Neural cell (in vitro differentiated cells): ENCODE measurements around the gene HDGFL2. TPM values are rescaled to one million over a fixed set of nuclear protein-coding genes. Genes with fewer than 3 reads are reported as not detected.

Source experiments
- H2AFZ ChIP-seq: fragments of 200-600, 300-800 bp; sonication (generic), shearing (Covaris generic); 2 replicates; pipeline ENCODE4 v1.6.0; 2014; ENCODE audit warnings: low read depth, mild to moderate bottlenecking, antibody characterized with exemption, low read length, moderate library complexity
- H3F3A ChIP-seq: fragments of 200-600 bp; shearing (Covaris generic); 2 replicates; pipeline ENCODE4 v1.6.1; 2016; ENCODE audit warnings: mild to moderate bottlenecking, moderate library complexity, mixed read lengths, antibody characterized with exemption, low read length; ENCODE audit not compliant: insufficient read depth, poor library complexity, severe bottlenecking
- H3K27ac ChIP-seq: fragments of 200-600, 300-800 bp; sonication (generic), shearing (Covaris generic); 2 replicates; pipeline ENCODE4 v1.5.1; 2014; ENCODE audit warnings: mild to moderate bottlenecking, low read length, moderate library complexity
- H3K27me3 ChIP-seq: fragments of 300-800, 200-600 bp; sonication (generic), shearing (Covaris generic); 2 replicates; pipeline ENCODE4 v1.6.0; 2014; ENCODE audit warnings: mild to moderate bottlenecking, low read depth, low read length, moderate library complexity; ENCODE audit not compliant: insufficient read depth
- H3K36me3 ChIP-seq: fragments of 300-800, 200-600 bp; sonication (generic), shearing (Covaris generic); 2 replicates; pipeline ENCODE4 v1.5.1; 2014; ENCODE audit warnings: mild to moderate bottlenecking, antibody characterized with exemption, low read length, moderate library complexity; ENCODE audit not compliant: insufficient read depth
- H3K4me2 ChIP-seq: fragments of 300-800, 200-600 bp; sonication (generic), shearing (Covaris generic); 2 replicates; pipeline ENCODE4 v1.6.0; 2014; ENCODE audit warnings: mild to moderate bottlenecking, low read length
- H3K4me3 ChIP-seq: fragments of 300-800, 200-600 bp; sonication (generic), shearing (Covaris generic); 2 replicates; pipeline ENCODE4 v1.5.1; 2014; ENCODE audit warnings: mild to moderate bottlenecking, low read length, moderate library complexity
- H3K79me2 ChIP-seq: fragments of 200-600 bp; shearing (Covaris generic); replicated peaks from 2 replicates; pipeline ENCODE4 v1.6.0; 2014; ENCODE audit warnings: mild to moderate bottlenecking, low read length, moderate library complexity; ENCODE audit not compliant: insufficient read depth
- H3K9ac ChIP-seq: fragments of 300-800, 200-600 bp; sonication (generic), shearing (Covaris generic); 2 replicates; pipeline ENCODE4 v1.6.1; 2016; ENCODE audit warnings: mild to moderate bottlenecking, low read length, mixed read lengths
- H3K9me2 ChIP-seq: fragments of 200-600 bp; shearing (Covaris generic); 2 replicates; pipeline ENCODE4 v1.6.1; 2016; ENCODE audit warnings: mild to moderate bottlenecking, low read length, mixed read lengths; ENCODE audit not compliant: insufficient read depth
- H3K9me3 ChIP-seq: fragments of 200-600, 300-800 bp; sonication (generic), shearing (Covaris generic); 2 replicates; pipeline ENCODE4 v1.6.1; 2016; ENCODE audit warnings: mild to moderate bottlenecking, mixed run types, low read length, moderate library complexity, mixed read lengths
- H4K20me1 ChIP-seq: fragments of 200-600 bp; shearing (Covaris generic); 2 replicates; pipeline ENCODE4 v1.6.1; 2016; ENCODE audit warnings: mild to moderate bottlenecking, mixed run types; ENCODE audit not compliant: insufficient read depth
- EP300 ChIP-seq: fragments of 450-650 bp; conservative IDR thresholded peaks from 2 replicates; pipeline ENCODE4 v1.6.1; 2014; ENCODE audit warnings: antibody characterized with exemption, mild to moderate bottlenecking, moderate library complexity; ENCODE audit not compliant: poor library complexity, severe bottlenecking
- EZH2 ChIP-seq: fragments of 200-600, 300-800 bp; shearing (Covaris generic), sonication (generic); IDR thresholded peaks from 2 replicates; pipeline ENCODE4 v1.6.1; 2014; ENCODE audit warnings: antibody characterized with exemption, low read length, borderline replicate concordance, mild to moderate bottlenecking; ENCODE audit not compliant: insufficient read depth, poor library complexity, severe bottlenecking
- MXI1 ChIP-seq: fragments of 450-650 bp; conservative IDR thresholded peaks from 2 replicates; pipeline ENCODE4 v1.6.1; 2014; ENCODE audit warnings: antibody characterized with exemption, mild to moderate bottlenecking; ENCODE audit not compliant: poor library complexity, severe bottlenecking
- POLR2AphosphoS5 ChIP-seq: IDR thresholded peaks from 2 replicates; pipeline ENCODE4 v1.6.1; 2012
- RAD21 ChIP-seq: fragments of 450-650 bp; conservative IDR thresholded peaks from 2 replicates; pipeline ENCODE4 v1.6.1; 2014; ENCODE audit warnings: antibody characterized with exemption, mild to moderate bottlenecking, moderate library complexity
- SMC3 ChIP-seq: fragments of 450-650 bp; conservative IDR thresholded peaks from 2 replicates; pipeline ENCODE4 v1.6.1; 2014; ENCODE audit warnings: antibody characterized with exemption, mild to moderate bottlenecking, moderate library complexity; ENCODE audit not compliant: poor library complexity
- TAF1 ChIP-seq: IDR thresholded peaks from 2 replicates; pipeline ENCODE4 v1.6.1; 2012; ENCODE audit warnings: low read depth
- polyA plus RNA-seq: library from polyadenylated mRNA; depleted of rRNA; stranded (reverse); fragments of >200 nt; gene quantifications from 2 replicates; pipeline ENCODE4 v1.2.3, GENCODE V29; 2014
- TF ChIP-seq, protein P1 (sequence below): fragments of 450-650 bp; IDR thresholded peaks from 2 replicates; pipeline ENCODE4 v1.5.1; 2014; ENCODE audit warnings: antibody characterized with exemption, mild to moderate bottlenecking, moderate library complexity; ENCODE audit not compliant: poor library complexity, severe bottlenecking
- TF ChIP-seq, protein P2 (sequence below): IDR thresholded peaks from 2 replicates; pipeline ENCODE4 v1.6.1; 2012; ENCODE audit warnings: borderline replicate concordance

HDGFL2 gene
- polyA plus RNA-seq, 1 donor from 2014 or later, result 79.7 TPM

DNA sequence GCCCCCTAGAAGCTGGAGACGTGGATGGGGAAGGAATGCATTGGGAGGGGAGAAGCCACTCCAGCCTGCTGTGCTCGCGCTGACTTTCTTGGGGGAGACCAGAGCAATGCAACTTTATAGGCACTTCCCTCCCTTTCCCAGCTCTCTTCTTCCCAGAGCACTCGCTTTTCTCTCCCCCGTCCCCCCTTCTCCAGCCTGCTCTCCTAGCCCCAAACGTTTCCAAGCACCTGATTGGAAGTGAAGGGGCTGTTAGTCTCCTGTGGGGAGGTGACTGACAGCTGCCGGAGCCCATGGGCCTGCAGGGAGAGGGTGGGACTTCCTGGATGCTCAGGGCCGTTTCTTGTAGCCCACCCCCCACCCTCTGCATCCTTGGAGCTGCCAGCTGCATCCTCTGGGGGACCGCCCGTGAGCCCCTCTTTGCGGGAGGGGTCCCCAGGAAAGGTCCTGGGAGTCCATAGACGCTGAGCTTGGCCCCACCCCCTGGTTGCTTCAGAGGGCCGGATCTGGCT, 2.5 kb downstream of the HDGFL2 start:
- Histone ChIP-seq H3K9me3 (no peaks in the 10 kb centered on the region), H4K20me1 (no peaks in the 10 kb centered on the region), H3K27ac (peak overlapping the region; percentile 65), H3K9me2 (no peaks in the 10 kb centered on the region), H3F3A (peaks cover 3% of the 10 kb centered on the region), H3K4me3 (peak overlapping the region; percentile 88), H3K79me2 (peaks cover 22% of the 10 kb centered on the region), H3K27me3 (no peaks in the 10 kb centered on the region), H3K9ac (peak overlapping the region; percentile 83), H3K36me3 (no peaks in the 10 kb centered on the region), H2AFZ (peak overlapping the region; percentile 56), H3K4me2 (peak overlapping the region; percentile 99)
- TF ChIP-seq MXI1, result peak; percentile 43
- TF ChIP-seq, protein P1, sequence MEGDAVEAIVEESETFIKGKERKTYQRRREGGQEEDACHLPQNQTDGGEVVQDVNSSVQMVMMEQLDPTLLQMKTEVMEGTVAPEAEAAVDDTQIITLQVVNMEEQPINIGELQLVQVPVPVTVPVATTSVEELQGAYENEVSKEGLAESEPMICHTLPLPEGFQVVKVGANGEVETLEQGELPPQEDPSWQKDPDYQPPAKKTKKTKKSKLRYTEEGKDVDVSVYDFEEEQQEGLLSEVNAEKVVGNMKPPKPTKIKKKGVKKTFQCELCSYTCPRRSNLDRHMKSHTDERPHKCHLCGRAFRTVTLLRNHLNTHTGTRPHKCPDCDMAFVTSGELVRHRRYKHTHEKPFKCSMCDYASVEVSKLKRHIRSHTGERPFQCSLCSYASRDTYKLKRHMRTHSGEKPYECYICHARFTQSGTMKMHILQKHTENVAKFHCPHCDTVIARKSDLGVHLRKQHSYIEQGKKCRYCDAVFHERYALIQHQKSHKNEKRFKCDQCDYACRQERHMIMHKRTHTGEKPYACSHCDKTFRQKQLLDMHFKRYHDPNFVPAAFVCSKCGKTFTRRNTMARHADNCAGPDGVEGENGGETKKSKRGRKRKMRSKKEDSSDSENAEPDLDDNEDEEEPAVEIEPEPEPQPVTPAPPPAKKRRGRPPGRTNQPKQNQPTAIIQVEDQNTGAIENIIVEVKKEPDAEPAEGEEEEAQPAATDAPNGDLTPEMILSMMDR, result peak; percentile 27
- no peak for TF ChIP-seq EZH2
- no peak for TF ChIP-seq RAD21
- TF ChIP-seq, protein P2, sequence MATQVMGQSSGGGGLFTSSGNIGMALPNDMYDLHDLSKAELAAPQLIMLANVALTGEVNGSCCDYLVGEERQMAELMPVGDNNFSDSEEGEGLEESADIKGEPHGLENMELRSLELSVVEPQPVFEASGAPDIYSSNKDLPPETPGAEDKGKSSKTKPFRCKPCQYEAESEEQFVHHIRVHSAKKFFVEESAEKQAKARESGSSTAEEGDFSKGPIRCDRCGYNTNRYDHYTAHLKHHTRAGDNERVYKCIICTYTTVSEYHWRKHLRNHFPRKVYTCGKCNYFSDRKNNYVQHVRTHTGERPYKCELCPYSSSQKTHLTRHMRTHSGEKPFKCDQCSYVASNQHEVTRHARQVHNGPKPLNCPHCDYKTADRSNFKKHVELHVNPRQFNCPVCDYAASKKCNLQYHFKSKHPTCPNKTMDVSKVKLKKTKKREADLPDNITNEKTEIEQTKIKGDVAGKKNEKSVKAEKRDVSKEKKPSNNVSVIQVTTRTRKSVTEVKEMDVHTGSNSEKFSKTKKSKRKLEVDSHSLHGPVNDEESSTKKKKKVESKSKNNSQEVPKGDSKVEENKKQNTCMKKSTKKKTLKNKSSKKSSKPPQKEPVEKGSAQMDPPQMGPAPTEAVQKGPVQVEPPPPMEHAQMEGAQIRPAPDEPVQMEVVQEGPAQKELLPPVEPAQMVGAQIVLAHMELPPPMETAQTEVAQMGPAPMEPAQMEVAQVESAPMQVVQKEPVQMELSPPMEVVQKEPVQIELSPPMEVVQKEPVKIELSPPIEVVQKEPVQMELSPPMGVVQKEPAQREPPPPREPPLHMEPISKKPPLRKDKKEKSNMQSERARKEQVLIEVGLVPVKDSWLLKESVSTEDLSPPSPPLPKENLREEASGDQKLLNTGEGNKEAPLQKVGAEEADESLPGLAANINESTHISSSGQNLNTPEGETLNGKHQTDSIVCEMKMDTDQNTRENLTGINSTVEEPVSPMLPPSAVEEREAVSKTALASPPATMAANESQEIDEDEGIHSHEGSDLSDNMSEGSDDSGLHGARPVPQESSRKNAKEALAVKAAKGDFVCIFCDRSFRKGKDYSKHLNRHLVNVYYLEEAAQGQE, result no peak
- TF ChIP-seq TAF1, result no peak
- TF ChIP-seq SMC3, result peak; percentile 42
- TF ChIP-seq EP300, result no peak
- TF ChIP-seq POLR2AphosphoS5, result peak; percentile 28

DNA sequence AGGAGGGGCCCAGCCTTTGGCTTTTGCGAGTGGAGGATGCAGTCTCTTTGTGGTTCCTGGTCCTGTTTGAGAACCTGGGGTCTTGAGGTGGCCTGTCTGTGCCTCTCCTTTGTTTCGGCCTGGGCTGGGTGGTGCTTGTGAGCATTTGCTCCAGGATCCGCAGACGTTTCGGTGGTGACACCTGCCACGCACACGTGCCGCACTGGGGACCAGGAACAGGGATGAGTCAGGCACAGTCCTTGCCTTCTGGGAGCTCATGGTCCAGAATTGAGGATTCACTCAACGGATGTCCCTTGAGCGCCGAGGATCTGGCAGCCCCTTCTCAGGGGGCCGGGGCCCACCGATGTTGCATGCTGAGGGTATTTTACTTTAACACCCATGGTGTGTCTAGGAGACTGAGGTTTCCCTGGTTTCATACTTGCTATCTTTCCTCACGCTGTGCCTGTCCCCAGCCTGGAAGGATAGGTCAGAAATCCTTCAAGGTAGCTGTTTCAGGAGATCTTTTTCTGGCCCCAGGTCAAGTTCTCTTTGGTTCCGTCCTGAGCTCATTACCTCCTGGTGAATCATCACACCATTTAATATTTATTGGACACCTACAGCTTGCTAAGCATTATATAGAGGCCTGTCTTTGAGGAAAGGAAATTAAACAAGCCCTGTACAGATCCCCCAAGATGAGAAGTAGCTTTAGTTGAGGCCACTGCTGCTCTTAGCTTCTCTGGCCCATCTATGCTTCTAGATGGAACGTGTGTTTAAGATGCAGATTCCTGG, 5.1 kb downstream of the HDGFL2 start:
- H4K20me1 ChIP-seq, result no peaks in the 10 kb centered on the region
- no peak overlapping the region for H2AFZ ChIP-seq
- H3K27me3 ChIP-seq, result no peaks in the 10 kb centered on the region
- no peak overlapping the region for H3K4me2 ChIP-seq
- H3K4me3 ChIP-seq, result no peak overlapping the region
- H3K9ac ChIP-seq, result no peak overlapping the region
- no peaks in the 10 kb centered on the region for H3K36me3 ChIP-seq
- no peaks in the 10 kb centered on the region for H3F3A ChIP-seq
- H3K79me2 ChIP-seq, result peaks cover 22% of the 10 kb centered on the region
- no peak overlapping the region for H3K27ac ChIP-seq
- TF ChIP-seq MXI1 (no peak), SMC3 (no peak), TAF1 (no peak), POLR2AphosphoS5 (no peak), RAD21 (no peak), EP300 (no peak), EZH2 (no peak)
- TF ChIP-seq, protein P2, result no peak
- TF ChIP-seq, protein P1, result no peak
- H3K9me3 ChIP-seq, result no peaks in the 10 kb centered on the region
- no peaks in the 10 kb centered on the region for H3K9me2 ChIP-seq
